ENCODE results near the gene IKBKE.

DNA sequence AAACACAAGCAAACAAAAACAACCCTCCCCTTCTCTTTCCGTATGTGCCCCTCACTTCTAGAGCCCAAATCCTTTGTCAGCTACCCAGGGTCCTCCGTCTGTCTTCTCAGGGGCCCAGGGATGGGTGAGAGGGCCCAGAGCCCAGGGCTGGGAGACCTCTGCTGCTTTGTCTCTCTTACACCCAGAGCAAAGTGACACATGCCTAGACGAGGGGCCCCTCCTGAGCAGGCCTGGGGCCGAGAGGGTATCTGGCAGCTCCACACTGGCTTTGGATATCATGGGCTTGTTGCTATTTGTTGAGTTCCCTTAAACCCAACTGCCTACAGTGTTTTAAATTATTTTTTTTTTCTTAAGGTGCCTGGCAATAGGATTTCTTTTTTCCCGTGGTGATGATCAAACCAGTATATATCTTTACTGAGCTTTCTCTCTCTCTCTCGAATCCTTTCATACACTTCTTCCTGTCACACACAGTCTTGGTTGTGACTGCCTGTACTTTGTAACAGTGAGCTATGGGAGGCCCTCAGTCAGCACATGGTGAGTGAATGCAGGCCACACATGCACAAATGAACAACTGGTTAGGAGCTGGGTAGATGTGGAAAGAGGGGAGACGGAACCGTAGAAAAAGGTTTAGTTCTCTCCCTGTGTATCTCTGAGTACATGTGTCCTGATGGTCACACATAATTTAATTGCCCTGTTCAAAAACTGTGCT is 51.6 kb downstream of the IKBKE start:
- no peak for TF ChIP-seq ZNF274 (IDR thresholded peaks at IDR 0.05; ENCODE audit: low read depth, low read length)
- no peak for TF ChIP-seq YY1 (IDR thresholded peaks at IDR 0.05; ENCODE audit: insufficient read depth, insufficient read length)
- TF ChIP-seq SUZ12 (IDR thresholded peaks at IDR 0.05; ENCODE audit: extremely low read depth, insufficient read depth, insufficient read length): no peak

Data from NT2/D1 (cell line).